Prostate gland (tissue), 2 donors: ENCODE measurements around the gene BNC2.

Source experiments
- CTCF ChIP-seq, 4 experiments: fragments of 200-600 bp in 2 of 4; fragments of 450-650 bp in 2 of 4; sonication (generic) in 2 of 4; IDR thresholded peaks; 1 replicate in 3 of 4; 2 replicates in 1 of 4; pipeline ENCODE4 v1.5.1; 2016 to 2019; ENCODE audit warnings: antibody characterized with exemption in 4 of 4, mild to moderate bottlenecking in 2 of 4, moderate library complexity in 2 of 4
- POLR2A ChIP-seq: fragments of 450-650 bp; IDR thresholded peaks from one replicate; pipeline ENCODE4 v1.6.1; 2016; ENCODE audit warnings: antibody characterized with exemption, mild to moderate bottlenecking
- POLR2AphosphoS5 ChIP-seq: sonication (generic); formaldehyde crosslinking; IDR thresholded peaks from one replicate; pipeline ENCODE4 v1.6.1; 2017; ENCODE audit warnings: antibody characterized with exemption

DNA sequence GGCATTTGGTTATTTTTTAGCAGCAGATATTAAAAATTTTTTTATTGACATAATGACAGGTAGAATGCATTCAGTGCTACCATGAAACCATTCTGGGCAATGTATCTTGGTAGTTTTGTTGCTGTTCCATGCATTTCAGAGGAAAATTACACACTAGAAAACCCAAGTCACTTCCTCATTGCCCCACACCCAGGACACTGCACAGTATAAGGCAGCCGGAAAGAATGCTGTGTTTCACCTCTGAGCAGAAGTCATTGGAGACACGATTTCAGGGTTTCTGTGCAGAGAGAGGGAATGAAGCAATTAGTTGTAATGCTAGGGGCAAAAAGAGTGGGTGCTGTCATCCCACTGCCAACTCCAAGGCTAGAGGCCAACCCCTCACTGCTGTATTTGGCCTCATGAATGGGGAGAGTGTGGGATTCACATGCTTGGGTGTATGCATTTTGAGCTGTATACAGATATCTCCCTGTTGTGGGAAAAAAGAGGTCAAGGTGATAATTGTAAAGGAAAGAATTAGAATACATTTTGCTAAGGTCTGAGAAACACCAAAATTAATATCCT is 290.5 kb downstream of the BNC2 start:
- TF ChIP-seq POLR2A, result no peak
- TF ChIP-seq CTCF (IDR thresholded peaks at IDR 0.05), result no peak
- no peak for TF ChIP-seq POLR2AphosphoS5
